RWPE2 (cell line): ENCODE measurements around the gene C11orf21.

Source experiments
- ATAC-seq: fragments of 200-7000 bp; cut with Tn5 transposase; 3 replicates; pipeline ENCODE4 v1.9.1; 2021; ENCODE audit warnings: low read depth
- DNase-seq: peaks from one replicate; pipeline ENCODE4 v3.0.0-alpha.2; 2020; ENCODE audit warnings: low spot score
- H3K27ac ChIP-seq: fragments of 450-650 bp; 2 replicates; pipeline ENCODE4 v1.5.1; 2017; ENCODE audit warnings: mild to moderate bottlenecking; ENCODE audit not compliant: poor library complexity, severe bottlenecking
- H3K27me3 ChIP-seq: fragments of 250-450 bp; sonication (Bioruptor Pico); 2 replicates; pipeline ENCODE4 v1.5.1; 2021; ENCODE audit warnings: mild to moderate bottlenecking, moderate library complexity; ENCODE audit not compliant: insufficient read depth, poor library complexity, severe bottlenecking
- H3K36me3 ChIP-seq: fragments of 250-450 bp; sonication (Bioruptor Pico); 2 replicates; pipeline ENCODE4 v1.5.1; 2020; ENCODE audit warnings: low read depth, mild to moderate bottlenecking, moderate library complexity
- H3K4me1 ChIP-seq: fragments of 250-450 bp; sonication (Bioruptor Pico); 2 replicates; pipeline ENCODE4 v1.5.1; 2021; ENCODE audit warnings: mild to moderate bottlenecking, moderate library complexity; ENCODE audit not compliant: insufficient read depth, poor library complexity, severe bottlenecking
- H3K4me3 ChIP-seq: fragments of 250-450 bp; sonication (Bioruptor Pico); 2 replicates; pipeline ENCODE4 v1.5.1; 2021; ENCODE audit warnings: mild to moderate bottlenecking, moderate library complexity; ENCODE audit not compliant: severe bottlenecking
- H3K9me3 ChIP-seq: fragments of 250-450 bp; sonication (Bioruptor Pico); 2 replicates; pipeline ENCODE4 v1.5.1; 2021; ENCODE audit warnings: mild to moderate bottlenecking, moderate library complexity; ENCODE audit not compliant: severe bottlenecking
- TF ChIP-seq, protein P1 (sequence below): fragments of 450-650 bp; IDR thresholded peaks from one replicate; pipeline ENCODE4 v1.5.1; 2017; ENCODE audit warnings: mild to moderate bottlenecking, moderate library complexity; ENCODE audit not compliant: poor library complexity, severe bottlenecking

The C11orf21 gene

DNA sequence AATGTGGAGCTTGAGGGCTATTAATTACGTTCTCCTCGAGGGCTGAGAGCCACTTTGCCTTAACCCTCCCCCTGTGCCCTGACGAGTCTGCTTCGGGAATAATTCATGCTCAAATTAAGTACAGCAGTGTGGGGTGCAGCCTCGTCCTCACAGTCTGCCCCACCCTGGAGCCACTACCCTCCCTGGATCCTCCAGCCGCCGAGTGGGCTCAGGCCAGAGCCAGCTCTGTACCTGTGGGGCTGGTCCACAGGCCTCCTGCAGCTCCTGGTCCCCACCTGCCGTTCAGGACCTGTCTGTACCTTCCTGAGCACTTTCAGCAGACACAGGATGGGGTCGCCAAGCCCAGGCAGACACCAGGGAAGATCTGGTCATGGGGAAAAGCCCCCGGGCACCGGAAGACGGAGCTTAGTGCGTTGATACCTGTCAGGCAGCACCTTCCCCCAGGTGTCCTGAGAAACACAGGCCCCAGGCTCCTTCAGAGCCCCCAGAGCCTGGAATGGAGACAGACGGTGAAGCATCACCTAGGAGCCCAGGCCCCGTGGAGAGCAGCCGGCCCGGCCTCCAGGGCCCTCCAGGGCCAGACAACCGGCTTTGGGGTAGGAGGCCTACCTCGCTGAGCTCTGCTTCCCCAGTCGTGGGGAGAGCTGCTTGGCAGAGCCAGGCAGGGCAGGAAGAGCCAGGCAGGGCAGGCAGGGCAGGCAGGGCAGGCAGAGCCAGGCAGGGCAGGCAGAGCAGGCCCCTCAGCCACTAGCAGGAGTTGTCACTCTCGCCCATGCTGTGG is 9.8 kb upstream of the C11orf21 start:
- Histone ChIP-seq H3K27ac (no peak overlapping the region), H3K27me3 (no peaks in the 10 kb centered on the region), H3K36me3 (no peaks in the 10 kb centered on the region), H3K9me3 (no peaks in the 10 kb centered on the region), H3K4me1 (no peaks in the 10 kb centered on the region), H3K4me3 (no peak overlapping the region)
- DNase-seq, result peak; percentile 61
- TF ChIP-seq, protein P1, sequence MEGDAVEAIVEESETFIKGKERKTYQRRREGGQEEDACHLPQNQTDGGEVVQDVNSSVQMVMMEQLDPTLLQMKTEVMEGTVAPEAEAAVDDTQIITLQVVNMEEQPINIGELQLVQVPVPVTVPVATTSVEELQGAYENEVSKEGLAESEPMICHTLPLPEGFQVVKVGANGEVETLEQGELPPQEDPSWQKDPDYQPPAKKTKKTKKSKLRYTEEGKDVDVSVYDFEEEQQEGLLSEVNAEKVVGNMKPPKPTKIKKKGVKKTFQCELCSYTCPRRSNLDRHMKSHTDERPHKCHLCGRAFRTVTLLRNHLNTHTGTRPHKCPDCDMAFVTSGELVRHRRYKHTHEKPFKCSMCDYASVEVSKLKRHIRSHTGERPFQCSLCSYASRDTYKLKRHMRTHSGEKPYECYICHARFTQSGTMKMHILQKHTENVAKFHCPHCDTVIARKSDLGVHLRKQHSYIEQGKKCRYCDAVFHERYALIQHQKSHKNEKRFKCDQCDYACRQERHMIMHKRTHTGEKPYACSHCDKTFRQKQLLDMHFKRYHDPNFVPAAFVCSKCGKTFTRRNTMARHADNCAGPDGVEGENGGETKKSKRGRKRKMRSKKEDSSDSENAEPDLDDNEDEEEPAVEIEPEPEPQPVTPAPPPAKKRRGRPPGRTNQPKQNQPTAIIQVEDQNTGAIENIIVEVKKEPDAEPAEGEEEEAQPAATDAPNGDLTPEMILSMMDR, result no peak
- peak; percentile 5; the same call in 1 of the 3 replicates for ATAC-seq

DNA sequence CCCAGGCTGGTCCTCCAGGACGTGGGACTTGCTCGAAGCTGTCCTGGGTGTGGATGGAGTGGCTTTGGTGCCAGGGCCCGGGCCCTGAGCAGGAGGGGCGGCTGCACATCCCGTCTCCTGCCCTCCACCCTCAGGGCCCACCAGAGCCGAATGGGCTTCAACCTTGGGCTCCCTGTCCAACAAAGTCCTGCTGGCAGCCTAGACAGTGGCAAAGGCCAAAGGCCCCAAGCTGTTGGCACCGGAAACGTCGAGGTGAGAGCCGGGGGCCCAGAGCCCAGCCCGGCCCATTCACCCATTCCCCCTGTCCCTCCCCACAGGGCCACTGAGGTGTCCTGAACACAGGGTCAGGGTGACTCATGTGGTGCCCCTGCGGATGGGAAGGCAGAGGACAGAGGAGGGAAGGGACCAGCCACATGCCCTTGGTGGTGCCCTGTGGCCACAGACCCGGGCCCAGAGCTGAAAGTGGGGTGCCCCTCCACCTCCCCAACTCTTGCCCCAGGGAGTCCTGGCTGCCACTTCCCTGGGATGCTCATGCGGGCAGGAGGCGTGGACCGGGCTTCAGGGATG is 9.2 kb upstream of the C11orf21 start:
- no peak overlapping the region for H3K4me3 ChIP-seq
- no peaks in the 10 kb centered on the region for H3K4me1 ChIP-seq
- H3K9me3 ChIP-seq, result no peaks in the 10 kb centered on the region
- H3K36me3 ChIP-seq, result no peaks in the 10 kb centered on the region
- no peaks in the 10 kb centered on the region for H3K27me3 ChIP-seq
- DNase-seq (peak; percentile 58), ATAC-seq (no peak)
- H3K27ac ChIP-seq, result no peak overlapping the region
- TF ChIP-seq, protein P1, result no peak

DNA sequence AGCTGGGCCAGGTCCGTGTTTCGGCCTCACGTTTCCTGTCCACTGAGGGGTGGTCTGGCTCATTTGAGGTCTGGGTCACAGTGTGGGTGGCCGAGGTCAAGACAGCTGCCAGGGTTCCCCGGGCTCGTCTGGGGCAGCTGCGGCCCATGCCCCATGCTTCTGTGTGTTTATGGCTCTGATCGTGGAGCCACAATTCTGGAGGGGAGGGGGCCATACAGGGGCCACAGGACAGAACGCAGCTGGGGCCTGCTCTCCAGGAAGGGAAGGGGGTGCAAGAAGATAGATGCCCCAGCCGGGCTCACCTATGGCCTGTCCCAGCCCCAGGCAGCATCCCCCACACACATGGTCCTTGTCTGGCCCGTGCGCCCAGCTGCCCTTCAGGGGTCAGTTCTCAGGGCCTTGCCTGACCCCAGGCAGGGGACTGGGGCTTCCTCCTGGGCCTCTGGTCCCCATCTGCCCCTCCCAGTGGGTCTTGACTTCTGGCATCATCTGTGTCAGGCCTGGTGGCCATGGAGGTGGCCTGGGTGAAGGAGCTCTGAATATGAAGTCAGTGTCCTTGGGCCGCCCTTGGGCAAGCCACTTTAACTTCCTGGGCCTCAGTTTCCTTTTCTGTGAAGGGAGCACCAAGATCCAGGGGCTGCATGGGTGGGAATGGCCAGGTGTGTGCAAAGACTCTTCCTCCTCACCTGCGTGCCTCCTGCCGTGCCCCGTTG is 8.5 kb upstream of the C11orf21 start:
- no peak overlapping the region for H3K27ac ChIP-seq
- no peak for ATAC-seq

DNA sequence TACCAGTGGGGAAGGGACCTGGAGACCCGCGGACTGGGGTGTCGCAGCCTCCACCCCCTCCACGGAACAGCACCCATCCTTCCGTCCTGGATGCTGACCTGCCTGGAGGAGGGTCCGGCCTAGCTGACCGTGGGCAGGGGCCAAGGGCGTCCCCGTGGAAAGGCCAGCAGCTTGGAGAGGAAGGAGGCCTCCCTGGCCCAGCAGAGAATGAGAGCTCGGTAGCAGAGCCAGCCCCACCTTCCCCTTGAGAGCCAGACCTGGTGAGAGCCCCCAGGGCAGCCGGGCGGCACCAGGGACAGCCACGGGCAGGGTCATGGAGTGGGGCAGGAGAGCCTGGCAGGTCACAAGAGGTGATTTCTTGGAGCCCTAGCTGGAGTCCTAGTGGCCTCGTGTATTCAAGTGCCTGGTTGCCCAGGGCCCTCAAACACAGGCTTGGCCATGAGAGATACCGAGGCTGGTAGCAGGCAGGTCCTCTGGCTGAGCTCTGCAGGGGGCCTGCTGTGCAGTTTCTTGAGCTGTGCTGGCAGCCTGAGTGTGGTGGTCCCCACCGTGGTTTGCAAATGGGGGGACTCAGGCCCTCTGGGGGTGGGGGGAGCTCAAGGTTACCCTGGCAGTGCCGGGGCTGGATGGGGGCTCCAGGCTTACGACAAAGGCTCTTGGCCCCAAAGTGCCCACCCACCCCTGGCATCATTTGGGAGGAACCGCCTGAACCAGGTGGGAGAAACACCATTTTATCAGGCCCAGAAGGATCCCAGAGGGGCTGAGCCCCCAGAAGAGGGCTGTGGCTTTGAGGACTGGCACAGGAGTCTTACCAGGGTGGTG is 7.7 kb upstream of the C11orf21 start:
- Histone ChIP-seq H3K36me3 (no peaks in the 10 kb centered on the region), H3K27me3 (no peaks in the 10 kb centered on the region), H3K9me3 (no peaks in the 10 kb centered on the region), H3K4me1 (no peaks in the 10 kb centered on the region), H3K27ac (no peak overlapping the region), H3K4me3 (no peak overlapping the region)
- DNase-seq (peak; percentile 44), ATAC-seq (no peak)
- TF ChIP-seq, protein P1, result no peak

More for the DNA sequence above, 8.5 kb upstream of the C11orf21 start:
- H3K27me3 ChIP-seq, result no peaks in the 10 kb centered on the region
- no peaks in the 10 kb centered on the region for H3K4me1 ChIP-seq
- H3K36me3 ChIP-seq, result no peaks in the 10 kb centered on the region
- peak; percentile 39 for DNase-seq
- TF ChIP-seq, protein P1, result no peak
- H3K9me3 ChIP-seq, result no peaks in the 10 kb centered on the region
- no peak overlapping the region for H3K4me3 ChIP-seq
